Neural cell (in vitro differentiated cells): ENCODE measurements around the gene OR4D1. TPM values are rescaled to one million over a fixed set of nuclear protein-coding genes. Genes with fewer than 3 reads are reported as not detected.

ENCODE experiments used
- H2AFZ ChIP-seq: fragments of 200-600, 300-800 bp; sonication (generic), shearing (Covaris generic); 2 replicates; pipeline ENCODE4 v1.6.0; 2014; ENCODE audit warnings: low read depth, mild to moderate bottlenecking, antibody characterized with exemption, low read length, moderate library complexity
- H3F3A ChIP-seq: fragments of 200-600 bp; shearing (Covaris generic); 2 replicates; pipeline ENCODE4 v1.6.1; 2016; ENCODE audit warnings: mild to moderate bottlenecking, moderate library complexity, mixed read lengths, antibody characterized with exemption, low read length; ENCODE audit not compliant: insufficient read depth, poor library complexity, severe bottlenecking
- H3K27ac ChIP-seq: fragments of 200-600, 300-800 bp; sonication (generic), shearing (Covaris generic); 2 replicates; pipeline ENCODE4 v1.5.1; 2014; ENCODE audit warnings: mild to moderate bottlenecking, low read length, moderate library complexity
- H3K27me3 ChIP-seq: fragments of 300-800, 200-600 bp; sonication (generic), shearing (Covaris generic); 2 replicates; pipeline ENCODE4 v1.6.0; 2014; ENCODE audit warnings: mild to moderate bottlenecking, low read depth, low read length, moderate library complexity; ENCODE audit not compliant: insufficient read depth
- H3K36me3 ChIP-seq: fragments of 300-800, 200-600 bp; sonication (generic), shearing (Covaris generic); 2 replicates; pipeline ENCODE4 v1.5.1; 2014; ENCODE audit warnings: mild to moderate bottlenecking, antibody characterized with exemption, low read length, moderate library complexity; ENCODE audit not compliant: insufficient read depth
- H3K4me2 ChIP-seq: fragments of 300-800, 200-600 bp; sonication (generic), shearing (Covaris generic); 2 replicates; pipeline ENCODE4 v1.6.0; 2014; ENCODE audit warnings: mild to moderate bottlenecking, low read length
- H3K4me3 ChIP-seq: fragments of 300-800, 200-600 bp; sonication (generic), shearing (Covaris generic); 2 replicates; pipeline ENCODE4 v1.5.1; 2014; ENCODE audit warnings: mild to moderate bottlenecking, low read length, moderate library complexity
- H3K79me2 ChIP-seq: fragments of 200-600 bp; shearing (Covaris generic); replicated peaks from 2 replicates; pipeline ENCODE4 v1.6.0; 2014; ENCODE audit warnings: mild to moderate bottlenecking, low read length, moderate library complexity; ENCODE audit not compliant: insufficient read depth
- H3K9ac ChIP-seq: fragments of 300-800, 200-600 bp; sonication (generic), shearing (Covaris generic); 2 replicates; pipeline ENCODE4 v1.6.1; 2016; ENCODE audit warnings: mild to moderate bottlenecking, low read length, mixed read lengths
- H3K9me2 ChIP-seq: fragments of 200-600 bp; shearing (Covaris generic); 2 replicates; pipeline ENCODE4 v1.6.1; 2016; ENCODE audit warnings: mild to moderate bottlenecking, low read length, mixed read lengths; ENCODE audit not compliant: insufficient read depth
- H3K9me3 ChIP-seq: fragments of 200-600, 300-800 bp; sonication (generic), shearing (Covaris generic); 2 replicates; pipeline ENCODE4 v1.6.1; 2016; ENCODE audit warnings: mild to moderate bottlenecking, mixed run types, low read length, moderate library complexity, mixed read lengths
- H4K20me1 ChIP-seq: fragments of 200-600 bp; shearing (Covaris generic); 2 replicates; pipeline ENCODE4 v1.6.1; 2016; ENCODE audit warnings: mild to moderate bottlenecking, mixed run types; ENCODE audit not compliant: insufficient read depth
- EZH2 ChIP-seq: fragments of 200-600, 300-800 bp; shearing (Covaris generic), sonication (generic); IDR thresholded peaks from 2 replicates; pipeline ENCODE4 v1.6.1; 2014; ENCODE audit warnings: antibody characterized with exemption, low read length, borderline replicate concordance, mild to moderate bottlenecking; ENCODE audit not compliant: insufficient read depth, poor library complexity, severe bottlenecking
- POLR2AphosphoS5 ChIP-seq: IDR thresholded peaks from 2 replicates; pipeline ENCODE4 v1.6.1; 2012
- RAD21 ChIP-seq: fragments of 450-650 bp; conservative IDR thresholded peaks from 2 replicates; pipeline ENCODE4 v1.6.1; 2014; ENCODE audit warnings: antibody characterized with exemption, mild to moderate bottlenecking, moderate library complexity
- TAF1 ChIP-seq: IDR thresholded peaks from 2 replicates; pipeline ENCODE4 v1.6.1; 2012; ENCODE audit warnings: low read depth
- polyA plus RNA-seq: library from polyadenylated mRNA; depleted of rRNA; stranded (reverse); fragments of >200 nt; gene quantifications from 2 replicates; pipeline ENCODE4 v1.2.3, GENCODE V29; 2014

Gene OR4D1
- polyA plus RNA-seq, 1 donor from 2014 or later, result not detected

DNA sequence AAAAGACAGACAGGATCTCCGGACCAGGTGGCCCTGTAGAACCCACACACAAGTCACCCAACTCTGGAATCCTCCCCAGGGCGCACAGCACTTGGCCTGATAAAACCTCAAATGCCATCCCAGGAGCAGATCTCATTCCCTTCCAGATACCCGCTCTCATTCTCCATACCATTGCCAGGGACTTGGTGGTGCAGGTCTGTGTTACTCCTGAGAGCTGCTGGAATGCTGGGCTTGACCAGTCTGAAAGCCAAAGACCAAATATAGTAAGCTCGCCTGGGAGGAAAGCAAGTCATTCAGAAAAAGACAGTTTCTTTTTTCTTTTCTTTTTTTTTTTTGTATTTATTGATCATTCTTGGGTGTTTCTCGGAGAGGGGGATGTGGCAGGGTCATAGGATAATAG lies 60.2 kb downstream of the OR4D1 start:
- H3K79me2 ChIP-seq, result no peaks in the 10 kb centered on the region
- no peaks in the 10 kb centered on the region for H3K9me3 ChIP-seq

More for the DNA sequence above, 60.2 kb downstream of the OR4D1 start:
- Histone ChIP-seq H3K4me3 (no peak overlapping the region), H3K4me2 (no peak overlapping the region), H3K9ac (no peak overlapping the region), H2AFZ (no peak overlapping the region), H3F3A (no peaks in the 10 kb centered on the region), H3K27me3 (no peaks in the 10 kb centered on the region), H3K27ac (no peak overlapping the region), H3K9me2 (no peaks in the 10 kb centered on the region), H3K36me3 (no peaks in the 10 kb centered on the region), H4K20me1 (no peaks in the 10 kb centered on the region)
- no peak for TF ChIP-seq POLR2AphosphoS5
- TF ChIP-seq TAF1, result no peak
- no peak for TF ChIP-seq EZH2
- no peak for TF ChIP-seq RAD21

Other genes starting within 250 kb of the OR4D1 start
- gene CUEDC1, start 193.0 kb upstream of the OR4D1 start, polyA plus RNA-seq, result 25.5 and 27.0 TPM in 2 replicates
- 54.7 and 64.6 TPM in 2 replicates for gene VEZF1, start 160.1 kb upstream of the OR4D1 start, polyA plus RNA-seq
- 357 and 380 TPM in 2 replicates for gene SRSF1, start 141.1 kb upstream of the OR4D1 start, polyA plus RNA-seq
- gene DYNLL2, start 65.0 kb upstream of the OR4D1 start, polyA plus RNA-seq, result 66.7 and 72.0 TPM in 2 replicates
- gene OR4D2, start 18.6 kb downstream of the OR4D1 start, polyA plus RNA-seq, result not detected in 2 replicates
- gene EPX, start 44.3 kb downstream of the OR4D1 start, polyA plus RNA-seq, result not detected in 2 replicates
- gene MKS1, start 70.9 kb downstream of the OR4D1 start, polyA plus RNA-seq, result 32.9 and 42.1 TPM in 2 replicates
- gene LPO, start 90.2 kb downstream of the OR4D1 start, polyA plus RNA-seq, result not detected in 2 replicates
- not detected in 2 replicates for gene MPO, start 132.6 kb downstream of the OR4D1 start, polyA plus RNA-seq
- gene TSPOAP1, start 180.4 kb downstream of the OR4D1 start, polyA plus RNA-seq, result 103 and 125 TPM in 2 replicates
- 84.2 and 109 TPM in 2 replicates for gene SUPT4H1, start 203.8 kb downstream of the OR4D1 start, polyA plus RNA-seq